K562 (cell line): ENCODE measurements around the gene RPL39. TPM values are rescaled to one million over a fixed set of nuclear protein-coding genes. Genes with fewer than 3 reads are reported as not detected.

ENCODE experiments used
- REST ChIP-seq, 2 experiments: fragments of 450-650 bp; formaldehyde crosslinking in 1 of 2; IDR thresholded peaks; 2 replicates each; pipeline versions ENCODE4 v1.4.0 to v1.6.1; 2014 to 2020; ENCODE audit warnings: mild to moderate bottlenecking in 2 of 2, borderline replicate concordance in 1 of 2, low read depth in 1 of 2
- polyA plus RNA-seq, 8 experiments: library from polyadenylated mRNA; depleted of rRNA in 4 of 8; stranded (reverse) in 5 of 8; unstranded in 3 of 8; fragments of >200 nt; fragmentation: Nextera tagmentation in 2 of 8; fragmentation: Illumina TruSeq in 1 of 8; extraction: Ambion mirVana in 2 of 8; extraction: Trizol in 1 of 8; gene quantifications; 2 replicates each; pipeline versions ENCODE4 v1.2.1 to v1.2.3, GENCODE V29; 2011 to 2014; ENCODE audit warnings: inconsistent platforms in 1 of 8, missing spikeins in 1 of 8
- total RNA-seq, 7 experiments: library from RNA; depleted of rRNA in 6 of 7; stranded (reverse); fragments of >200 nt in 6 of 7; fragmentation: Illumina TruSeq in 2 of 7; extraction: Trizol in 2 of 7; gene quantifications; 2 replicates each; pipeline versions ENCODE4 v1.2.1 to v1.2.3, GENCODE V29; 2011 to 2021; ENCODE audit warnings: low replicate concordance in 1 of 7

RPL39 gene
- total and polyA plus RNA-seq, 9 of the 15 experiments (the other 6 are each of a cell fraction or from before 2014, with no cell fraction given), result 1,382 to 5,043 (median 3,226) TPM

- TF ChIP-seq REST (IDR thresholded peaks at IDR 0.05; ENCODE audit: borderline replicate concordance) (peak; percentile 27; the same call in 1 of the 2 replicates), REST (CRISPR knock-in tag; IDR thresholded peaks at IDR 0.05; ENCODE audit: low read depth) (no peak)
These were observed 37.7 kb downstream of the RPL39 start (continued) for GRCh38 chrX:119753639-119754257.
